Fibroblast of lung (primary cell): ENCODE measurements around the gene ADGRD1. TPM values are rescaled to one million over a fixed set of nuclear protein-coding genes. Genes with fewer than 3 reads are reported as not detected.

ENCODE experiments used
- DNase-seq, 2 donors: peaks; one replicate each; pipeline versions ENCODE4 v3.0.0 to v3.0.0-alpha.2; 2010; ENCODE audit warnings: low read depth in 2 of 2
- H2AFZ ChIP-seq: 2 replicates; pipeline ENCODE4 v1.5.1; 2012; ENCODE audit warnings: low read length, control low read depth, inconsistent platforms
- H3K27ac ChIP-seq: 2 replicates; pipeline ENCODE4 v1.5.1; 2011; ENCODE audit warnings: low read length, control low read depth; ENCODE audit not compliant: insufficient read depth
- H3K27me3 ChIP-seq: 2 replicates; pipeline ENCODE4 v1.5.1; 2011; ENCODE audit warnings: mild to moderate bottlenecking, low read length; ENCODE audit not compliant: control insufficient read depth, insufficient read depth
- H3K36me3 ChIP-seq: 2 replicates; pipeline ENCODE4 v1.5.1; 2011; ENCODE audit warnings: low read length; ENCODE audit not compliant: control insufficient read depth, insufficient read depth
- H3K4me1 ChIP-seq: 2 replicates; pipeline ENCODE4 v1.5.1; 2011; ENCODE audit warnings: low read length; ENCODE audit not compliant: control insufficient read depth, insufficient read depth; ENCODE audit errors: extremely low read depth
- H3K4me2 ChIP-seq: 2 replicates; pipeline ENCODE4 v1.5.1; 2011; ENCODE audit warnings: low read length, control low read depth; ENCODE audit not compliant: insufficient read depth; ENCODE audit errors: extremely low read depth
- H3K4me3 ChIP-seq, 4 experiments: fragments of 200-600 bp in 1 of 4; sonication (generic) in 1 of 4; replicated peaks in 1 of 4; 2 replicates each; pipeline ENCODE4 v1.5.1; 2011 to 2016; ENCODE audit warnings: low read length in 4 of 4, low read depth in 3 of 4, mild to moderate bottlenecking in 3 of 4, control low read depth in 2 of 4, inconsistent platforms in 1 of 4, mixed read lengths in 1 of 4; ENCODE audit not compliant: insufficient read depth in 1 of 4; ENCODE audit errors: control extremely low read depth in 1 of 4
- H3K79me2 ChIP-seq: 2 replicates; pipeline ENCODE4 v1.5.1; 2012; ENCODE audit warnings: mild to moderate bottlenecking, low read length, inconsistent platforms; ENCODE audit not compliant: control insufficient read depth, insufficient read depth
- H3K9ac ChIP-seq: 2 replicates; pipeline ENCODE4 v1.5.1; 2011; ENCODE audit warnings: mild to moderate bottlenecking, low read length, control low read depth; ENCODE audit not compliant: insufficient read depth
- H3K9me3 ChIP-seq: 2 replicates; pipeline ENCODE4 v1.5.1; 2012; ENCODE audit warnings: low read depth, low read length; ENCODE audit not compliant: control insufficient read depth, insufficient read depth
- H4K20me1 ChIP-seq: 2 replicates; pipeline ENCODE4 v1.5.1; 2011; ENCODE audit warnings: low read length; ENCODE audit not compliant: control insufficient read depth, insufficient read depth; ENCODE audit errors: extremely low read depth
- CTCF ChIP-seq, 2 donors: IDR thresholded peaks in 1 of 2; conservative IDR thresholded peaks in 1 of 2; 1 replicate in 1 of 2; 2 replicates in 1 of 2; pipeline ENCODE4 v1.5.1; 2011 to 2012; ENCODE audit warnings: low read length in 2 of 2, control low read depth in 1 of 2, inconsistent platforms in 1 of 2, low read depth in 1 of 2, mild to moderate bottlenecking in 1 of 2
- EZH2 ChIP-seq: IDR thresholded peaks from 2 replicates; pipeline ENCODE4 v1.5.1; 2012; ENCODE audit warnings: low read length, control low read depth, mild to moderate bottlenecking; ENCODE audit errors: missing control alignments
- polyA plus RNA-seq, 2 donors: library from polyadenylated mRNA; depleted of rRNA in 1 of 2; stranded (reverse) in 1 of 2; unstranded in 1 of 2; fragments of >200 nt; gene quantifications; 2 replicates each; pipeline ENCODE4 v1.2.1, GENCODE V29; 2011 to 2012; ENCODE audit warnings: missing spikeins in 1 of 2
- total RNA-seq: library from RNA; depleted of rRNA; stranded (reverse); fragments of >200 nt; gene quantifications from 2 replicates; pipeline ENCODE4 v1.2.1, GENCODE V29; 2014

ADGRD1 gene
- total and polyA plus RNA-seq, 2 donors (not counting 1 experiment from before 2014, with no cell fraction given) = 7.3 to 11.6 TPM

- Histone ChIP-seq H3K36me3 (no peaks in the 10 kb centered on the region), H3K27ac (no peak overlapping the region)
These were observed 2.1 kb upstream of the ADGRD1 start for GRCh38 chr12:130951636-130952035.

GRCh38 chr12:130952171-130952954 is 1.3 kb upstream of the ADGRD1 start:
- no peaks in the 10 kb centered on the region for H3K4me1 ChIP-seq
- no peak overlapping the region for H3K4me2 ChIP-seq
- H3K9me3 ChIP-seq = no peaks in the 10 kb centered on the region
- H3K27me3 ChIP-seq = no peaks in the 10 kb centered on the region
- no peak overlapping the region for H2AFZ ChIP-seq
- no peaks in the 10 kb centered on the region for H3K36me3 ChIP-seq
- no peak for DNase-seq
- H4K20me1 ChIP-seq = no peaks in the 10 kb centered on the region
- no peaks in the 10 kb centered on the region for H3K79me2 ChIP-seq
- H3K4me3 ChIP-seq = no peak overlapping the region
- no peak for TF ChIP-seq CTCF (conservative IDR thresholded peaks at IDR 0.05 in 1 of 2, IDR thresholded peaks at IDR 0.05 in 1 of 2; ENCODE audit: low read depth in 1 of 2, low read length in 2 of 2)
- no peak for TF ChIP-seq EZH2
- H3K27ac ChIP-seq = no peak overlapping the region
- H3K9ac ChIP-seq = no peak overlapping the region

More at GRCh38 chr12:130951636-130952035, 2.1 kb upstream of the ADGRD1 start:
- H3K9me3 ChIP-seq = no peaks in the 10 kb centered on the region
- no peaks in the 10 kb centered on the region for H3K27me3 ChIP-seq
- TF ChIP-seq EZH2 (no peak), CTCF (conservative IDR thresholded peaks at IDR 0.05 in 1 of 2, IDR thresholded peaks at IDR 0.05 in 1 of 2; ENCODE audit: low read depth in 1 of 2, low read length in 2 of 2) (no peak)
- no peak overlapping the region for H3K9ac ChIP-seq
- H3K4me3 ChIP-seq = no peak overlapping the region
- no peak for DNase-seq
- H3K4me1 ChIP-seq = no peaks in the 10 kb centered on the region
- no peak overlapping the region for H3K4me2 ChIP-seq
- H4K20me1 ChIP-seq = no peaks in the 10 kb centered on the region
- no peak overlapping the region for H2AFZ ChIP-seq
- H3K79me2 ChIP-seq = no peaks in the 10 kb centered on the region

- H3K4me2 ChIP-seq = peak overlapping the region; percentile 51
- H3K79me2 ChIP-seq = no peaks in the 10 kb centered on the region
- H3K36me3 ChIP-seq = no peaks in the 10 kb centered on the region
- DNase-seq = no peak
- no peak overlapping the region for H3K27ac ChIP-seq
- H4K20me1 ChIP-seq = no peaks in the 10 kb centered on the region
- peak overlapping the region; percentile 4 to 63 (median 46) for H3K4me3 ChIP-seq
- H3K27me3 ChIP-seq = no peaks in the 10 kb centered on the region
- H3K9me3 ChIP-seq = no peaks in the 10 kb centered on the region
- no peaks in the 10 kb centered on the region for H3K4me1 ChIP-seq
- H3K9ac ChIP-seq = no peak overlapping the region
- H2AFZ ChIP-seq = no peak overlapping the region
- no peak for TF ChIP-seq EZH2
- no peak for TF ChIP-seq CTCF (conservative IDR thresholded peaks at IDR 0.05 in 1 of 2, IDR thresholded peaks at IDR 0.05 in 1 of 2; ENCODE audit: low read depth in 1 of 2, low read length in 2 of 2)
These were observed 781 bp downstream of the ADGRD1 start for GRCh38 chr12:130954544-130954831.
